K562 (cell line): Measurements from ENCODE around the gene TOX2. TPM values are rescaled to one million over a fixed set of nuclear protein-coding genes. Genes with fewer than 3 reads are reported as not detected.

Source experiments
- ATAC-seq: fragments of 200-7000 bp; cut with Tn5 transposase; 3 replicates; pipeline ENCODE4 v1.9.1; 2020; ENCODE audit warnings: moderate library complexity
- BruUV-seq: library from RNA; stranded (reverse); fragments of 400-500 nt; replicated peaks from 2 replicates; lab custom pipeline; 2021; lab: Mats Ljungman, UMichigan
- CTCF ChIA-PET: fragments of 300-600 bp; formaldehyde crosslinking; extraction: SDS; loops from one replicate; lab custom pipeline; 2021; ENCODE audit warnings: low intra/inter-chr PET ratio; lab: Yijun Ruan, JAX
- POLR2A ChIA-PET: fragments of 300-600, 350-650 bp; sonication (Branson Sonifier 250); formaldehyde crosslinking; extraction: SDS; loops from one replicate; lab custom pipeline; 2021; ENCODE audit warnings: antibody characterized with exemption, inconsistent platforms; lab: Yijun Ruan, JAX
- DNase-seq, 4 experiments: peaks; one replicate each; pipeline versions ENCODE4 v3.0.0 to v3.0.0-alpha.2; 2011 to 2018; ENCODE audit warnings: low spot score in 3 of 4, mixed read lengths in 3 of 4; ENCODE audit errors: extremely low read depth in 1 of 4
- FAIRE-seq: peaks from 2 replicates; lab custom pipeline; 2011; peaks lifted over from hg19 to GRCh38; lab: Jason Lieb, UNC
- H2AFZ ChIP-seq: 2 replicates; pipeline ENCODE4 v1.6.0; 2011; ENCODE audit warnings: low read depth, low read length, control low read depth, inconsistent platforms
- H3K27ac ChIP-seq: fragments of 200-600 bp; 3 replicates; pipeline ENCODE4 v1.8.0; 2011; ENCODE audit warnings: low read depth, mild to moderate bottlenecking, control low read depth, inconsistent platforms, low read length, moderate library complexity, mixed read lengths; ENCODE audit errors: extremely low read depth
- H3K27me3 ChIP-seq, 2 experiments: fragments of 300-600 bp in 1 of 2; 2 replicates in 1 of 2; 3 replicates in 1 of 2; pipeline versions ENCODE4 v1.6.0 to v1.8.0; 2011; ENCODE audit warnings: inconsistent platforms in 2 of 2, low read length in 2 of 2, mild to moderate bottlenecking in 1 of 2, mixed read lengths in 1 of 2, moderate library complexity in 1 of 2; ENCODE audit not compliant: control insufficient read depth in 2 of 2, insufficient read depth in 2 of 2
- H3K36me3 ChIP-seq: fragments of 300-600 bp; 3 replicates; pipeline ENCODE4 v1.8.0; 2011; ENCODE audit warnings: mild to moderate bottlenecking, low read length, inconsistent platforms; ENCODE audit not compliant: control insufficient read depth, insufficient read depth
- H3K4me1 ChIP-seq, 2 experiments: fragments of 200-600 bp in 1 of 2; replicated peaks in 1 of 2; 2 replicates in 1 of 2; 3 replicates in 1 of 2; pipeline versions ENCODE4 v1.5.1 to v1.8.0; 2011; ENCODE audit warnings: inconsistent platforms in 2 of 2, low read length in 2 of 2, mild to moderate bottlenecking in 1 of 2, mixed read lengths in 1 of 2, moderate library complexity in 1 of 2; ENCODE audit not compliant: control insufficient read depth in 2 of 2, insufficient read depth in 2 of 2
- H3K4me2 ChIP-seq: 2 replicates; pipeline ENCODE4 v1.6.1; 2011; ENCODE audit warnings: low read length, control low read depth, inconsistent platforms, mixed read lengths; ENCODE audit not compliant: insufficient read depth
- H3K4me3 ChIP-seq: fragments of 200-600 bp; sonication (generic), shearing (Covaris generic); 2 replicates; pipeline ENCODE4 v1.5.1; 2016; ENCODE audit warnings: control low read depth, inconsistent platforms
- H3K79me2 ChIP-seq: fragments of 200-600 bp; 3 replicates; pipeline ENCODE4 v1.8.0; 2011; ENCODE audit warnings: low read length, inconsistent platforms; ENCODE audit not compliant: control insufficient read depth, insufficient read depth
- H3K9ac ChIP-seq, 2 experiments: 2 replicates each; pipeline versions ENCODE4 v1.6.0 to v1.6.1; 2011; ENCODE audit warnings: low read depth in 2 of 2, low read length in 2 of 2, control low read depth in 1 of 2, inconsistent platforms in 1 of 2, mild to moderate bottlenecking in 1 of 2, mixed read lengths in 1 of 2; ENCODE audit not compliant: insufficient read depth in 1 of 2
- H3K9me1 ChIP-seq: one replicate; pipeline ENCODE4 v1.6.0; 2011; ENCODE audit warnings: inconsistent platforms, mild to moderate bottlenecking, low read length, moderate library complexity; ENCODE audit not compliant: control insufficient read depth, insufficient read depth
- H3K9me3 ChIP-seq: replicated peaks from 2 replicates; pipeline ENCODE4 v1.5.1; 2011; ENCODE audit warnings: low read depth, low read length, inconsistent platforms; ENCODE audit not compliant: control insufficient read depth, insufficient read depth
- H4K20me1 ChIP-seq: replicated peaks from 2 replicates; pipeline ENCODE4 v1.6.1; 2011; ENCODE audit warnings: low read length, inconsistent platforms, mixed read lengths; ENCODE audit not compliant: control insufficient read depth, insufficient read depth
- BDP1 ChIP-seq: IDR thresholded peaks from 3 replicates; pipeline ENCODE4 v1.6.1; 2011; ENCODE audit not compliant: insufficient read length, insufficient read depth
- CBX8 ChIP-seq: fragments of 200-600 bp; sonication (generic); IDR thresholded peaks from 2 replicates; pipeline ENCODE4 v1.6.1; 2012; ENCODE audit warnings: borderline replicate concordance, mixed run types, low read depth, mild to moderate bottlenecking, moderate library complexity, mixed read lengths, low read length, control low read depth, inconsistent platforms; ENCODE audit not compliant: poor library complexity, severe bottlenecking; ENCODE audit errors: extremely low read depth
- ELF4 ChIP-seq: fragments of 450-650 bp; formaldehyde crosslinking; IDR thresholded peaks from 2 replicates; pipeline ENCODE4 v1.4.0; 2022; ENCODE audit warnings: missing genetic modification characterization
- MAFF ChIP-seq: IDR thresholded peaks from 2 replicates; pipeline ENCODE4 v1.6.1; 2012; ENCODE audit warnings: low read length, improper control_type of control experiment
- NFIC ChIP-seq: fragments of 450-650 bp; IDR thresholded peaks from 2 replicates; pipeline ENCODE4 v1.6.1; 2017; ENCODE audit warnings: mild to moderate bottlenecking, inconsistent platforms
- NUFIP1 ChIP-seq: fragments of 450-650 bp; IDR thresholded peaks from 2 replicates; pipeline ENCODE4 v1.6.1; 2018; ENCODE audit not compliant: partially characterized antibody
- PTRF ChIP-seq: fragments of 450-650 bp; IDR thresholded peaks from 2 replicates; pipeline ENCODE4 v1.6.1; 2016; ENCODE audit warnings: mild to moderate bottlenecking, missing genetic modification characterization, missing compliant biosample characterization
- RBBP5 ChIP-seq: fragments of 200-600 bp; sonication (generic); IDR thresholded peaks from 2 replicates; pipeline ENCODE4 v1.6.1; 2012; ENCODE audit warnings: borderline replicate concordance, mild to moderate bottlenecking, low read length, control low read depth, inconsistent platforms; ENCODE audit not compliant: insufficient read depth, poor library complexity, severe bottlenecking
- U2AF1 ChIP-seq: fragments of 200-400 bp; formaldehyde crosslinking; optimal IDR thresholded peaks from 2 replicates; pipeline ENCODE3; 2017; ENCODE audit warnings: mild to moderate bottlenecking, low read depth, low read length, moderate library complexity
- ZNF174 ChIP-seq: fragments of 250-450 bp; sonication (Bioruptor Pico); IDR thresholded peaks from 2 replicates; pipeline ENCODE4 v1.4.0; 2020; ENCODE audit warnings: mild to moderate bottlenecking
- ZNF655 ChIP-seq: fragments of 250-450 bp; sonication (Bioruptor Pico); IDR thresholded peaks from 2 replicates; pipeline ENCODE4 v1.5.0; 2021
- ZZZ3 ChIP-seq: fragments of 450-650 bp; IDR thresholded peaks from 2 replicates; pipeline ENCODE4 v1.6.1; 2016; ENCODE audit warnings: antibody characterized with exemption, mild to moderate bottlenecking, moderate library complexity
- WGBS: fragments of 100-300 bp; shearing (Covaris generic); methylation state at CpG from one replicate; pipeline ENCODE4 v1.1.6; 2016; ENCODE audit warnings: low coverage, mixed read lengths; ENCODE audit not compliant: insufficient coverage; ENCODE audit errors: missing lambda C conversion rate; 5-methylcytosine and 5-hydroxymethylcytosine counted together
- in situ Hi-C: fragments of 300-500 bp; cut with MboI; formaldehyde crosslinking; loops from 4 replicates; pipeline ENCODE4 v1.15.0; 2018; ENCODE audit warnings: inconsistent platforms, mixed read lengths
- intact Hi-C: fragments of 100-400 bp; cut with micrococcal nuclease; formaldehyde crosslinking; loops from 2 replicates; pipeline ENCODE4 v1.14.2; 2022
- polyA plus RNA-seq, 8 experiments: library from polyadenylated mRNA; depleted of rRNA in 4 of 8; stranded (reverse) in 5 of 8; unstranded in 3 of 8; fragments of >200 nt; fragmentation: Nextera tagmentation in 2 of 8; fragmentation: Illumina TruSeq in 1 of 8; extraction: Ambion mirVana in 2 of 8; extraction: Trizol in 1 of 8; gene quantifications; 2 replicates each; pipeline versions ENCODE4 v1.2.1 to v1.2.3, GENCODE V29; 2011 to 2014; ENCODE audit warnings: inconsistent platforms in 1 of 8, missing spikeins in 1 of 8
- total RNA-seq, 7 experiments: library from RNA; depleted of rRNA in 6 of 7; stranded (reverse); fragments of >200 nt in 6 of 7; fragmentation: Illumina TruSeq in 2 of 7; extraction: Trizol in 2 of 7; gene quantifications; 2 replicates each; pipeline versions ENCODE4 v1.2.1 to v1.2.3, GENCODE V29; 2011 to 2021; ENCODE audit warnings: low replicate concordance in 1 of 7
- TF ChIP-seq, protein P1 (sequence below): fragments of 250-450 bp; sonication (Bioruptor Pico); IDR thresholded peaks from 2 replicates; pipeline ENCODE4 v1.8.0; 2021; ENCODE audit warnings: mild to moderate bottlenecking, moderate library complexity
- TF ChIP-seq, protein P2 (sequence below): sonication (generic); formaldehyde crosslinking; IDR thresholded peaks from 2 replicates; pipeline ENCODE4 v1.8.0; 2022; ENCODE audit warnings: mild to moderate bottlenecking, missing genetic modification reagents
- TF ChIP-seq, protein P3 (sequence below): fragments of 450-650 bp; conservative IDR thresholded peaks from 2 replicates; pipeline ENCODE4 v1.6.1; 2016; ENCODE audit warnings: missing genetic modification characterization, low read depth, mild to moderate bottlenecking, missing compliant biosample characterization, moderate library complexity

TOX2 gene
- total and polyA plus RNA-seq, 9 of the 15 experiments (the other 6 are each of a cell fraction or from before 2014, with no cell fraction given) = not detected

- H3K79me2 ChIP-seq = no peaks in the 10 kb centered on the region
- no peaks in the 10 kb centered on the region for H3K9me1 ChIP-seq
- H2AFZ ChIP-seq = no peak overlapping the region
- no peak overlapping the region for H3K27ac ChIP-seq
- H3K9me3 ChIP-seq = no peaks in the 10 kb centered on the region
- ChIA-PET POLR2A (interaction anchor here (0.7 kb wide), 1 partner anchor 18 kb away, joined by 3 read pairs; no protein-coding TSS in a partner anchor), CTCF (interaction anchor here (0.7 kb wide), 1 partner anchor 384 kb away, joined by 4 read pairs; no protein-coding TSS in a partner anchor)
- no peak for FAIRE-seq
- DNase-seq = no peak
- no TSS peak for BruUV-seq
- no peak overlapping the region for H3K4me3 ChIP-seq
- no peak for ATAC-seq
- intact Hi-C loops (no loop called here), in situ Hi-C loops (no loop called here)
- H3K9ac ChIP-seq = no peak overlapping the region
- under 1% methylated on average over 10 of the region's 10 CpGs for WGBS
- H3K4me2 ChIP-seq = no peak overlapping the region
- peaks cover 0 to 25% of the 10 kb centered on the region in 2 experiments; a peak in 1 of 5 replicates for H3K27me3 ChIP-seq
- no peaks in the 10 kb centered on the region for H3K36me3 ChIP-seq
- H3K4me1 ChIP-seq = no peaks in the 10 kb centered on the region
- H4K20me1 ChIP-seq = no peaks in the 10 kb centered on the region
- TF ChIP-seq ZZZ3 (no peak), U2AF1 (no peak), ZNF655 (CRISPR knock-in tag) (no peak), MAFF (no peak), RBBP5 (no peak), CBX8 (no peak), NFIC (no peak), ZNF174 (no peak), PTRF (tag) (no peak), BDP1 (no peak), NUFIP1 (no peak), ELF4 (no peak)
- TF ChIP-seq, protein P1, sequence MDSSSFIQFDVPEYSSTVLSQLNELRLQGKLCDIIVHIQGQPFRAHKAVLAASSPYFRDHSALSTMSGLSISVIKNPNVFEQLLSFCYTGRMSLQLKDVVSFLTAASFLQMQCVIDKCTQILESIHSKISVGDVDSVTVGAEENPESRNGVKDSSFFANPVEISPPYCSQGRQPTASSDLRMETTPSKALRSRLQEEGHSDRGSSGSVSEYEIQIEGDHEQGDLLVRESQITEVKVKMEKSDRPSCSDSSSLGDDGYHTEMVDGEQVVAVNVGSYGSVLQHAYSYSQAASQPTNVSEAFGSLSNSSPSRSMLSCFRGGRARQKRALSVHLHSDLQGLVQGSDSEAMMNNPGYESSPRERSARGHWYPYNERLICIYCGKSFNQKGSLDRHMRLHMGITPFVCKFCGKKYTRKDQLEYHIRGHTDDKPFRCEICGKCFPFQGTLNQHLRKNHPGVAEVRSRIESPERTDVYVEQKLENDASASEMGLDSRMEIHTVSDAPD (CRISPR knock-in tag) = no peak
- TF ChIP-seq, protein P2, sequence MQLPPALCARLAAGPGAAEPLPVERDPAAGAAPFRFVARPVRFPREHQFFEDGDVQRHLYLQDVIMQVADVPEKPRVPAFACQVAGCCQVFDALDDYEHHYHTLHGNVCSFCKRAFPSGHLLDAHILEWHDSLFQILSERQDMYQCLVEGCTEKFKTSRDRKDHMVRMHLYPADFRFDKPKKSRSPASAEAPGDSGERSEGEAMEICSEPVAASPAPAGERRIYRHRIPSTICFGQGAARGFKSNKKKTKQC (CRISPR knock-in tag) = no peak
- TF ChIP-seq, protein P3, sequence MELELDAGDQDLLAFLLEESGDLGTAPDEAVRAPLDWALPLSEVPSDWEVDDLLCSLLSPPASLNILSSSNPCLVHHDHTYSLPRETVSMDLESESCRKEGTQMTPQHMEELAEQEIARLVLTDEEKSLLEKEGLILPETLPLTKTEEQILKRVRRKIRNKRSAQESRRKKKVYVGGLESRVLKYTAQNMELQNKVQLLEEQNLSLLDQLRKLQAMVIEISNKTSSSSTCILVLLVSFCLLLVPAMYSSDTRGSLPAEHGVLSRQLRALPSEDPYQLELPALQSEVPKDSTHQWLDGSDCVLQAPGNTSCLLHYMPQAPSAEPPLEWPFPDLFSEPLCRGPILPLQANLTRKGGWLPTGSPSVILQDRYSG (tag) = no peak
Observed at GRCh38 chr20:43899274-43900120, 15.2 kb upstream of the TOX2 start.
